Pulmonary artery endothelial cell (primary cell): ENCODE results near the gene SATB1. TPM values are rescaled to one million over a fixed set of nuclear protein-coding genes. Genes with fewer than 3 reads are reported as not detected.
"Not testable (repeated sequence)": the region's sequence is repeated elsewhere in the genome, so short reads cannot be mapped to it uniquely, and the experiment has no call there.

Experiments
- DNase-seq: peaks from one replicate; pipeline ENCODE4 v3.0.0-alpha.2; 2011; ENCODE audit warnings: low read depth, low spot score
- total RNA-seq: library from RNA; depleted of rRNA; stranded (reverse); fragments of >200 nt; gene quantifications from 2 replicates; pipeline ENCODE4 v1.2.3, GENCODE V29; 2014

The SATB1 gene
- total RNA-seq: 7.0 and 17.5 TPM in 2 replicates

GRCh38 chr3:18424729-18425640 is at the start of gene SATB1:
Gene SATB1 (minus strand): TSS chr3:18425339. CDS start chr3:18420967, 4,372 bp downstream.
- DNase-seq: no peak

DNA sequence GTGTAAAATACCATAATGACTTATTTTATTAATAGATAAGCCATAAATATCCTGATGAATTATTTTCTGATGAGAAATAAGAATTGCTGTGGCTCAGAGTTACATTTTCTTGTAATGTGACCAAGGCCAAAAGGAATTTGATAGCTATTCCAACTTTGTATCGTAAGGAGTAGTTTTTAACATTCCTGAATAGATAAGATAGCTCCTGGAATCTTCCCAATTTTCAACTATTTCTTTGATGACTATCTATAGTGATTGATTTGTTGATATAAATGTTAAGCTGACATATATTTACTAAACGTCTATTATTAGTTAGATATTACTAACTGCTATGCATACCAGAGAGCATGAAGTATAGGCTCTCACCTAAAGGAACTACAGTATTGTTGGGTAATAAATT is 49.1 kb upstream of the SATB1 start:
- DNase-seq: no peak

DNA sequence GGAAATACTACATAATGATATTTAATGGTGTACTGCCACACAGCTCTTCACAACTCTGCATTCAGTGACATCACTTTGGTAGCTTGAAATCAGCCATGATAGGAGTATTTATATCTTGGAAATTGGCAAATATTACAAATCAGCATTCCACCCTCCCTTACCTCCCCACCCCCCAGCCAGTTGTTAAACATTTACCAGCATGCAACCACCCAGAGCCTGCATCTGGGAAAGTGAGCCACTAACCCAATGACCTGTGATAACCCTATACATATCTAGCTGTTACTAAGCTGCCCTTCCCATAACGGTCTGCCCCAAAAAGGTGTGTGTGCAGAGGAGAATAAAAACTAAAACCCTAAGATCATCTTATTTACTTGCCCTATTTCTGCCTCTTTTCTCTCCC is 44.6 kb upstream of the SATB1 start:
- DNase-seq: no peak

DNA sequence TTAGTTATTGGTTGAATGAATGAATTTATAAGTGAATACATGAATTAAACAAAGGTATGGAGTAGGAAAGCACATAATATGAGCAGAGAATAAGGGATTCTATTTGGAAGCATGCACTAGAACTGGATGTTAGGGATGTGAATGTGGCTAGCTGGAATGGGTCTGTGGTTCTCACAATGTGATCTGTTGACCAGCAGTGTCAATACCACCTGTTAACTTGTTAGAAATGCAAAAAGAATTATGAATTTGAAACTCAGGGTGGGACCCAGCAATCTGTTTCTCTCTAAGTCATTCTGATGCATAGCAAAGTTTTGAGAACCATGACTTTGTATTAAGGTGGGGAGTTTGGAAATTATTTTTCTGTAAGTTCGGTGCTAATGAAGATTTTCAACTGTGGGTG is 41.0 kb upstream of the SATB1 start:
- no peak for DNase-seq

GRCh38 chr3:18454766-18455165 is 29.6 kb upstream of the SATB1 start:
- no peak for DNase-seq

DNA sequence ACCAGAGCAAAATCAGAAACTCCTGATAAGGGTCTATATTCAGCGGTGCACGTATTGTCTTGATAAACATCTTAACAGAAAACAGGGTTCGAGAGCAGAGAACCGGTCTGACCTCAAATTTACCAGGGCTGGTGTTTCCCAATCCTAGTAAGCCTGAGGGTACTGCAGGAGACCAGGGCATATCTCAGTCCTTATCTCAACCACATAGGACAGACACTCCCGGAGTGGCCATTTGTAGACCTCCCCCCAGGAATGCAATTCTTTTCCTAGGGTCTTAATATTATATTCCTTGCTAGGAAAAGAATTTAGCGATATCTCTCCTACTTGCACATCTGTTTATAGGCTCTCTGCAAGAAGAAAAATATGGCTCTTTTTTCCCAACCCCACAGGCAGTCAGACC is 24.5 kb upstream of the SATB1 start:
- DNase-seq: not testable (repeated sequence)

GRCh38 chr3:18447720-18448119 is 22.6 kb upstream of the SATB1 start:
- no peak for DNase-seq

- no peak for DNase-seq
Observed at GRCh38 chr3:18446149-18446825, 21.1 kb upstream of the SATB1 start.

DNA sequence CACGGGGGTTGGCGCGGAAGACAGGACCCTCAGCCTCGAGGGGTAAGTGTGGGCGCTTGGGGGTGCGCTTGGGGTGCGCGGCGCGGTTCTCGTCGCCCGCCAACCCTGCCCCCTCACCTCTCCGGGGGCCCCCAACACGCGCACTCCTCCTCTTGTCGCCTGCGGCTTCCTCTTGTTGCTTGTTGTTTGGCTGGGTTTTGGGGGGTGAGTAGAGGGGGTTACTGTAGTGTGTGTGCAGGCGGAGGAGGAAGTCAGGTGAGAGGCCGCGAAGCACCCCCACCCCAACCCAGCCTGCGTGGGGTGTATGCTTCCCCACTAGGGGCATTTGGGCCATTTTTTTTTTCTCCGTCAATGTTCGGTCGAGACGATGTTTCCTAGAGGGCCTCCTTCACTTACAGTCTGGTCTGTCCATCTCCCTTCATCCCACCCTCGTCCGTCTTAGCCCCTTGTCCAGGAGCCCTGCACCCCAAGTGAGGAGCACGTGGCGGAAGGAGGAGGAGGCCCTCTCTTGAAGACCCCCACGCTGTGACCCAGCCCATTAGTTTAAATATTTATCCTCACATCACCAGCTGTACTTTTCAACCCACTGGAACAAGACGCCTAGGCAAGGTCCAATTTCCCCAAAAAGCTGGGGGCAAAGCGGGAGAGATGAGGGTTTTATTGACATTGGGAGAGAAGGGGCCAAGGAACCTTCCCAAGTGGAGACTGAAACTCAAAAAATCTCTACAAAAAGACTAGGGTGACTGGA is 20.4 kb upstream of the SATB1 start:
- DNase-seq: no peak

DNA sequence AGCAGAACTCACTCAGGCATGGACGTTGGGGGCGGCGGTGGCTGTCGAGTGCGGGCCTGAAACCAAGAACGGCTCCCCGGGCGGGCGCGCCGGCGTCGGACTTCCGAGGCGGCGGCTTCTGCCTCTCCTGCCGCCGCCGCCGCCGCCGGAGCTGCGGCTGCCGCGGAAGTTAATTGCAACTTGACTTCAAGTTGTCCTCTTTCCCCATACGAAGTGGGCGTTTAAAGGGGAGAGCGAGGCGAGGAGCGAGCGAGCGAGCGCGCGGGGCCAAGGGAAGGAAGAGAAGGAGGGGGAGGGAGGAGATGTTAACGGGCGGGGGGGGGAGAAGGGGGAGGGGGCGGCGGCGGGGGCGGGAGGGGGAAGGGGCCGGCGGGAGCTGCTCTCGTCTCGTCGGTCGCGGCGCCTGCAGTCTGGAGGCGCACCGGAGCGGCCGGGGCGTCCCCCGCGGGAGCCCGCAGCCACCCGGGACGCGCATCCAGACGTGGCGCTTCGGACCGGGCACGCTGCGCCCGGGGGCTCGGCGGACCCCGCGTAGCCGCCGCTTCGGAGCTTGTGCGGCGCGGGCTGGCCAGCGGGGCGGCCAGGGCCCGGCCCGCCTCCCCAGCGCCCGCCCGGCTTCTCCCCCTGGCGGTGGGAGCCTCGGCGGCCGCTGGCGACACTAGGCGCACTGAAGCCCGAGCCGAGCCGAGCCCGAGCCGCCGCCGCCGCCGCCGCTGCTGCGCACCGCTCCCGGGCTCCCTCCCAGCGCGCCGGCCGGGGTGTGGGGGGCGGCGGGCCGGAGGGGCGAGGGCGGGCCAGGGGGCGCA is 19.7 kb upstream of the SATB1 start:
- DNase-seq: no peak

GRCh38 chr3:18443665-18444594 is 18.8 kb upstream of the SATB1 start:
- DNase-seq: no peak

DNA sequence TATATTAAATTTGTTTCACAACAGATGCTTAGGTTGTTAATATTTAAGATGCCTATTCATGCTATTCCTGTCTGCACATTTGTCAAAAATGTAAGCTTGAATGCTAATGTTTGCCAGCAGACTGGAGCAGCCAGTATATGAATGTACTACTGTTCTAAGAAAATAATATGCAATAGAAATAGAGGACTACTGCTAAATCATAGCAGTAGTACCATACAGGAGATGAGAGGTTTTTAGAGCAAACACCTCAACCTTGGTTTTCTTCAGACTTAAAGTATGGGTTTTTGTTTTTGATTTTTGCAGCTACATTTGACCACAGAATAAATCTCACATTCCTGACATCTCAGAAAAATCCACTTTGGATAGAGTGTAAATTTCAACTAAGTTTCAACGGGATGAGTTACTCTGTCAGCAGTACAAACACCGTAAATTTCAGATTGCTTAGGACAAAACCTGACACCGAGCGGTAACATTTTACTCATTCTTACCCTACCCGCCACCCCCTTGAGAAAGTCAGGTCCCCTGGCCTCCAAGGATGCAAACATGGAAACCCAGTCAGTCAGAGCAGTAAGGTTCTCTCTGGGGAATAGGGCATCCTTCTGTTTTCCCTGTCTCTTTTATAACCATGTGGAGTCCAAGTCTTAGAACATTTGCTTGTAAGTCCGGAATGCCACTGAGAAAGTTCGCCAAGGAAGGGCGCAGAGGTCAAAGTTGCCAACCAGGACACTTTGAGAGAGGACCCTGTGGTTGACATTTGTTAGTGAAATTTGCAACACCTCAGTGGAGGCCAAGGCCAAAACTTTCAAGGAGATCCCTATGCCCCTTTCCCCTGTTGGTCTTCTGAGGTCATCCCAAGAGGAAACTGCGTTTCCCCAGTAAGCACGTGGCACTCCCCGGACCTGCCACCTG is 17.9 kb upstream of the SATB1 start:
- no peak for DNase-seq

DNA sequence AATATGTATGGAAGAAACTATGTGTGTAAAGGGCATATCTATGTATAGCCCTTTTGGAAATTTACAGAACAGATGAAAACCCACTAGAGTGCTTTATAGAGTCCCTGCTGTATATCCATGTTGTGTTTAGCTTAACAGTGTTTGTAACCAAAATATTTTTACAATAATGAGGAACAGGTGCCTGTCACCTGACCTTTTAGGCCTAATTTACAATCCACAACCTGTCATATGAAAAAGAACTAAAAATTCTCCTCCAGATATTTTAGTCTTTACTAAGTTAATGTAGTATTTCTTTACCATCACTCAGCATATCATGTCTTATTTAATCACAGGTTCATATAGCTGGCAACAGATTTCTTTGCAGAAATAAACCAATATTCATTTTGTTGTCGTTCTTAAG is 16.4 kb upstream of the SATB1 start:
- DNase-seq: no peak

GRCh38 chr3:18440066-18440722 is 15.1 kb upstream of the SATB1 start:
- no peak for DNase-seq

DNA sequence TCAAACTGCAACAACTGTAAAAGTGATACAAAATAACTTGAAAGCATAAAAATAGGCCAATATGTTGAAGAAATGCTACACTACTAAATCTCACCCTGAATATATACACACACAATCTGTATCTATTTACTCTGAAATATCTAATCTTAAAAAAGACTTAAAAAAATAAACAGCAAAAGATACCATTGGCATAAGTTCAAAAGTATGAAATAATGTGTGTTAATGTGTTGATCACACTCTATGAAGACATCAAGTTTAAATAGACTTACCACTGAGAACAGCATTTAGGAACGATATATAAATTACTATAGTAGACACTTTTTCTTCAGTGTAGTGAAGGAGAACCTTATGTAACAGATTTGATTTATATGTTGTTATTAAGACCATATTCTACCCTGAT is 14.1 kb upstream of the SATB1 start:
- DNase-seq: no peak

DNA sequence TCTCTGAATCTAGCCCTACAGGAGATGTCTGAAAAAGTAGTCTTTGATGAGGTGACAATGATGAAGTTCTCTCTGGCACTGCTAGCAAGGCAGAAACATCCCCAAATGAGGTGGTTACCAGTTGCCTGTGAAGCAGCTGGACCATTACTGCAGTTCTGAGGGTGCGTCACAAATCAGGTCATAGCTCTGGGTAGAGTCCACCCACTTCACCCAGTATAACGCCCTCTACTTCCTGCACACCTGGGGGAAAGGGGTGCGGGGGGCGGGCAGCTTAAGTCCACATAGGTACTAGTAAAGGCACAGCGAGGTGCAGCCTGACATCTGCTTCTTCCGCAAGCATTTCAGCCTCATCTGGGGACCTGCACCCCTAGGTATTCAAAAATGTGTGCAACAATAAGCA is 13.4 kb upstream of the SATB1 start:
- DNase-seq: no peak

DNA sequence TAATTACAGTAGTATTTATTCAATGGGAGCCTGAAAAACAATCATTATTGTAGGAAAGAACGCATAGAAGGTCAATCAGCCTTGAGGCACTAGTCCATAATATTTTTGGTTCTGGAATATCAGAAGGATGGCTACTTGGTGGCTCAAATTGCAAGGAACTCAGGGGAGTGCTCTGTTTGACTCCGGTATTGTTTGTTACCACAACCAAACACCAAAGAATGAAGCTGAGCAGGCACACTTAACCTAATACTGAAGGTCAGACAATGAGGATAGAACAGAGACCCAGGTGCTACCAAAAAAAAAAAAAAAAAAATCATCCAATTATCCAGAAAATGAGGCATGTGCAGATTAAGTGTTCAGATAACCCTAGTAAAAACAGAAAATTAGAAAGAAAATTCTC is 11.1 kb upstream of the SATB1 start:
- DNase-seq: no peak

GRCh38 chr3:18434711-18435110 is 9.6 kb upstream of the SATB1 start:
- DNase-seq: no peak

DNA sequence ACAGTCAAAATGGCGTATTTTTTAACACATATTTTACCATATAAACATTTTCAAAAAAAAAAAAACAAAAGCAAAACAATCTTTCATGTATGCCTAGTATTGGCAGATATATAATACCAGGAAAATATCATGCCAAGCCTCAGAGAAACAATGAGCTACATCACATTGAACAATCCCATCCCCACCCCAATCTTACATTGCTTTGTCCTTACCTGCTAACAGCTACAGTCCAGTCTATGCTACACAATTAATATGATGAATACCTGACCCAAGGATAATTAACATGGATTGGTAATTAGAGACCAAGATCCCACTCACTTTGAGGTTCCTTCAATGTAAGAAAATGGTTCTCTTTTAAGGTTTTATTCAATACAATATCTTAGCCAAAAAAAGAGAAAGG is 7.6 kb upstream of the SATB1 start:
- no peak for DNase-seq
